GM18868 (cell line): ENCODE data around the gene SLC16A9.

ENCODE experiments used
- ATAC-seq: cut with Tn5 transposase; IDR thresholded peaks from one replicate; pipeline ENCODE4 v1.9.1; 2021; ENCODE audit warnings: mild to moderate bottlenecking, moderate library complexity; ENCODE audit not compliant: unreplicated experiment

Gene SLC16A9

GRCh38 chr10:59720377-59720776, 10.7 kb upstream of the SLC16A9 start:
- ATAC-seq, result no peak

DNA sequence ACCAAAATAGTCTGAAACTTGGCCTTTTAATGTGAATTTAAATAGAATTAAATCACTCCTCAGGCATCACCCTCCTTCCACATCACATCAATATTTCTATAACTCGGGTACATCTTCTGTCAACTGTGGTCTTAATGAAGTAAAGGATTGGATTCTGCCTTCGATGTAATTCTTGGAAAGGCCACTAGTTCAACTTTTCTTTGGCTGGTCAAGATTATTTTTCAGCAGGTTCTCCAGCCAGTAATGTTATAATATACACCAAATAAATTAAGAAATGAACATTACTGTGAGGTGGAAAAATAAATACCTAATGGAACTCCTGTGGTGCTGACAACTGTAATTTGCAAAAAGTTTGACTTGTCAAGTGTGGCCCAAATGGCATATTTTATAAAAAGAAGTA, 9.7 kb upstream of the SLC16A9 start:
- ATAC-seq, result no peak

- ATAC-seq, result no peak
Measured at GRCh38 chr10:59718257-59718656, 8.6 kb upstream of the SLC16A9 start.

DNA sequence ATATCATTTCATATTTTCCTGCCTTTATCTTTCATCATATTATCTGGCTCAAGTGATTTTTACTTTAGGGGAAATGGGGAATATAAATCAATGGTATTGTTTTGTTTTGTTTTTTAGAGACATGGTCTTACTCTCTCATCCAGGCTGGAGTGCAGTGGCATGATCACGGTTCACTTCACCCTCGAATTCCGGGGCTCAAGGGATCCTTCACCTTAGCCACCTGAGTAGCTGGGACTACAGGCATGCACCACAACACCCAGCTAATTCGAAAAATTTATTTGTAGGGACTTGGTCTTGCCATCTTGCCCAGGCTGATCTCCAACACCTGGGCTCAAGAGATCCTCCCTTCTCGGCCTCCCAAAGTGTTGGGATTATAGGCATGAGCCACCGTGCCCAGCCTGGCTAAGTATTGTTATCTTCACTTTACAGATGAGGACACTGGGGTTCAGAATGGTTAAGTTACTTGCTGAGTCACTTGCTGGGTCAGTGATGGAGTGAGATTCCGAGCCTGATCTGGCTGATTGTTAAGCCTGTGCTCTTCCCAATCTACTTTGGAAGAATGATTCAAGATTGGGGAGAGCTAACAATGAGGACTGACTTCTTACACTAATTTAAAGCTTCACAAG, 3.7 kb upstream of the SLC16A9 start:
- ATAC-seq, result no peak

DNA sequence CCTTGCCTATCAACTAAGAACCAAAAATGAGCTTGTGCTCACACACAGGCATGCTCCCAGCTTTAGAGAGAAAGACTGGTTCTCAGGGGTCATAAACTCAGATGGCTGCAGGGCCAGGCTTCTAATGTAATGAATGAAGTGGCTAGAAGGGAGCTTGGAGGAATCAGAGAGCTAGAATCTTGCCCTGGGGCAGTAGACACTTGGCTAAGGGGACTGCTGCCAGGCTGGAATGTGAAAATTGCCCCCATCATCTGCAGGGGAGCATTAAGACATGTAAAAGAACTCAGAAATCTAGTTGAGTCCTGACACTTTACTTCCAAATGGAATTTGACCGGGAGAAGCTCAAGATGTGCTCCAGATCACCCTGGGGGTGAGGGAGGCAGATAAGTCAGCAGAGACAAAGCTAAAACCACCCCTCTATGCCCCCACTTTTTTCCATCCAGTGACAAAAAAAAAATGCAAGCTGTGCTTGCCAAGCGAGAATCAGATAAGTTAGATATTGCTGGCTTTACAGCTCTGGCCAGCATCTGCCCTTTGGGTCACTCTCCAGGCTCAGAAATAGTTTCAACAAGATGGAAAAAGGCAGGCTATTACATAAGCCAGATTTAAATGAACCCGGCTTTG, 2.3 kb upstream of the SLC16A9 start:
- no peak for ATAC-seq

- peak; percentile 36 for ATAC-seq
Measured at GRCh38 chr10:59708816-59709394, 745 bp downstream of the SLC16A9 start.

- no peak for ATAC-seq
Measured at GRCh38 chr10:59706851-59707797, 2.5 kb downstream of the SLC16A9 start.

GRCh38 chr10:59705931-59706330, 3.7 kb downstream of the SLC16A9 start:
- no peak for ATAC-seq

DNA sequence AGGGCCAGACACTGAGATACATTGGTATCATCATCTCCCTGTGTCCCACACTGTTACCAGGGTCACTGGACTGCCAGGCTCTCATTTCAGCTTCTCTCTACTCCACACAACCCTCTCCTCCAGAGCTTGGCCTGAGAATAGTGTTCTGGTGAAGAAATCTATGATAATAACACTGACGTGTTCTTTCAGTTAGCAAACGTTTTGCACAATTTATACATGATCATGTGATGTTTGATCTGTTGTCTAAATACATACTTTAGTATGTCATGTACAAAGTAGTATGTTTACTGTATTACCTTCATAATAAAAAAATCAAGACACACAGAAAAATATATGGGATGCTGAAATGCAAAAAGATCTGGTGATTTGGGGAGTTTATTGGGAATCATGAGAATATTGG, 5.0 kb downstream of the SLC16A9 start:
- no peak for ATAC-seq

DNA sequence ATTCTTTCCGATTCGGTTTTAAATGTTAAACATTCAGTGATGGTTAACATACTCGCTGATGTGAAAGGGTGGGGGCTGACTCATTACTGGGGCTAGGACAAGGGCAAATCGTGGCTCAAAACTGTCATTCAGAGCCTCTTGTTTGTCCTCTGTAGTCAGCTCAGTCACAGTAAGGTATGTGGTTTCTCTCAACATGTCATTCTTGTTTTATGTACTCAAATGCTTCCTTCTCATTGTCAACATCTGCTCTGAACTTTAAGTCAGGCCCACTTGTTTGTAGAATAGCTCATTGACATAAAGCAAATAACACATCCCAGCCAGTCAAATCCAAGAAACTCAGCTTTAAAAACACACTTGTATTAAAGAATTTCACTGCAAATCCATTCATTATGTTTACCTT, 7.3 kb downstream of the SLC16A9 start:
- peak; percentile 64 for ATAC-seq

- ATAC-seq, result peak; percentile 59
Measured at GRCh38 chr10:59700709-59701108, 8.9 kb downstream of the SLC16A9 start.

GRCh38 chr10:59698326-59698725, 11.3 kb downstream of the SLC16A9 start:
- no peak for ATAC-seq

DNA sequence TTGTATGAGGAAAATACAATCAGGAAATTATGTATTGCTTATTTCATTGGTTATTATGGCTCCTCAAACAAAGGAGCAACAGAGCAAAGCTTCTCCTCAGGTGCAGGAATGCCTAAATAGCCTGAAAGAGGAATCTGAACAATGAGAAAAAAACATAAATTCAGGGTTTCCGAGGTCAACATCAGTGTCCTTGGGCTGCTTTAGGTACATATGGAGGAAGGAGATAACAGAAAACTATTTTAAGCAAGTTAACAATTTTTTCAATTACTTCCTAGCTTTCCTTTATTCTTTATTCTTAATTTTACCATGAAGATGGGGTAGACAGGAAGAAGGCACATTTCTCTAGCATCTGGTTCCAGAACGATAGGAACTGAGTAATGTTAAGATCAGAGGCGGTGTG, 14.0 kb downstream of the SLC16A9 start:
- no peak for ATAC-seq

DNA sequence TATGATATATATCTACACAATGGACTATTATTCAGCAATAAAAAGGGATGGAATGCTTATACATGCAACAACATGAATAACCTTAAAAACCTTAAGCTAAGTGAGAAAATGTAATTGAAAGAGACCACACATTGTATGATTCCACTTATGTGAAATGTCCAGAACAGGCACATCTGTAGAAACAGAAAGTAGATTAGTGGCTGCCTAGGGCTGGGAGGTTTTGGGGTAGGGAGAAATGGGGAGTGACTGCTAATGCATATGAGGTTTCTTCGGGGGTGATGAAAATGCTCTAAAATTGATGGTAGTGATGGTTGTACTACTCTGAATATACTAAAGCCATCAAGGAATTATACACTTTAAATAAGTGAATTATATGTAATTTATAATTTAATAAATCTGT, 14.7 kb downstream of the SLC16A9 start:
- no peak for ATAC-seq

DNA sequence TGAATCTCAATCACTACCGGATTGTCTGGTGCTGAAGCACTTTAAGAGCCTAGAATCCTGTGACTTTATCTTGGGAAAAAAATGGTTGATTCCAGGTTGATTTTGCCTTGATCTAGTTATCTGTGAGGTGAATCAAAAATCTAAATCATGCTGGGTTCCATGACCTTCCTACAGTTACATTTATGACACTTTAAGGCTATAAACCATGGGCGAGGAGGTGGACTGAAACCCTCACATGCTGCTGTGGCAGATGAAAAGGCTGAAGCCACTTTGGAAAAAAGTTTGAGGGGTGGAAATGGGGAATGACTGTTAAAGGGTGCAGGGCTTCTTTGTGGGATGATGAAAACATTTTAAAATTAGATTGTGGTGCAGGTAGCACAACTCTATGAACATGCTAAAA, 17.5 kb downstream of the SLC16A9 start:
- ATAC-seq, result no peak

- ATAC-seq, result peak; percentile 84
Measured at GRCh38 chr10:59688921-59689351, 20.7 kb downstream of the SLC16A9 start.

- peak; percentile 56 for ATAC-seq
Measured at GRCh38 chr10:59687657-59688056, 22.0 kb downstream of the SLC16A9 start.

- no peak for ATAC-seq
Measured at GRCh38 chr10:59684006-59684405, 25.6 kb downstream of the SLC16A9 start.

DNA sequence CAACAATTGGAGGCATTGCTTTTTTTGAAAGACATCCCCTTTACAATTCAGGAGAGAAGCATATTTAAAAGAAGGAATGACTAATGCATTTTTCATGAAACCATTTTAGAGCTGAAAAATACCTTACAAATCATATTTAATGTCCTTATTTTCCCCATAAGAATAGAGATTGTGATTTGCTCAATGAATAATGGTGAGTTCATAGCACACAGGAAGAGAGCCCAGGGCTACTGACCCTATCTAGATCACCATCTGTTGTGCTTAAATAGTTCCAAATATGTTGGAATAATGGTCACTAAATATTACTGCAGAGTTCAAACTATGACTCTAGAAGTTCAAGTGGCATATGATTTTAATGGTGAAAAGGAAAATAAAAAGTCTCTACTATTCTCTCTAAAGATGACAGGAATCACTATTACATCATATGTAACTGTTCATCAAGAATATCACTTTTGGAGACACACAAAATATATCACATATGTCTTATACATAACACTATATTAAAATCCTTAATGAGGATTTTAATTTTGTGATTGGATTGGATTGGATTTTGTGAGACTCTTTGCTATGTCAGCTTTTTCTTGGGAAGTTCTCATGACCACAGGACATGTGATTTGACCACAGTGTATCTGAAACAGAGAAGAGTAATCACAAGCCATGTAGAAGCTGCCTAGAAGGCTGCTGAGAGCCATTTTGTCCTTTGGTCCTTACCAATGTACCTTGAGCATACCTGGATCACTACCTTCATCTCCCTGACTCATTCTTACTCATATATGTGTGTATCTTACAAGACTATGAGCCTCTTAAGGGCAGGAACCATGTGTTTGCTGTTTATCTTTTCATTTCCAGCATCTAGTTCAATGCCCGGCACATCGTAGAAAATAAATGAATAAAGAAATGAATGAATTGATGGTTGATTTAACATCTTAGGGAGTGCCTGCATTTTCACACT, 26.4 kb downstream of the SLC16A9 start:
- no peak for ATAC-seq

DNA sequence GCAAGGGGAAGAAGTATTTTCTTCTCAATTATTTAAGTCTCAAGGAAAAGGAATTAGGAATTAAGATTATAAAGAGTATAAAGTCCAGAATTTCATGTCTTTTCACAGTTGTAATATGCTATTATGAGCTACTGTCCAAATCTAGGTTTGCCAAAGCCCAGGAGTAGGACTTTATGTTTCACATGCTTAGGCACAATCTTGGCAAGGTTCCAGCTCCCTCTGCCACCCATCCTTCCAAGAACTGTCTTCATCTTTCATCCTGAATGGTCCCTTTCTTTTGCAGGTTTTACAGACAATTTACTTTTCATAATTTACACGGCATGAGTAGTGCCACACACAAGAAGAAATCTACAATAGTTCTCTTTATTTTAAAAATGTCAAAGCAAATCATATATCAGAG, 29.5 kb downstream of the SLC16A9 start:
- ATAC-seq, result no peak
